MM.1S (cell line): Measurements from ENCODE around the gene ARID3B.

Source experiments
- DNase-seq: peaks from one replicate; pipeline ENCODE4 v3.0.0-alpha.2; 2015
- H2AFZ ChIP-seq: fragments of 300-600 bp; sonication (generic); 2 replicates; pipeline ENCODE4 v1.6.0; 2016; ENCODE audit warnings: antibody characterized with exemption, low read length
- H3F3A ChIP-seq: fragments of 300-600 bp; sonication (generic); 2 replicates; pipeline ENCODE4 v1.6.1; 2016; ENCODE audit warnings: mild to moderate bottlenecking, antibody characterized with exemption, low read length, moderate library complexity, mixed read lengths; ENCODE audit not compliant: insufficient read depth
- H3K27ac ChIP-seq: fragments of 300-600 bp; sonication (generic); 2 replicates; pipeline ENCODE4 v1.5.1; 2016; ENCODE audit warnings: mild to moderate bottlenecking, low read length
- H3K27me3 ChIP-seq: fragments of 300-600 bp; sonication (generic); replicated peaks from 2 replicates; pipeline ENCODE4 v1.6.0; 2016; ENCODE audit warnings: low read length; ENCODE audit not compliant: insufficient read depth
- H3K36me3 ChIP-seq: fragments of 300-600 bp; sonication (generic); replicated peaks from 2 replicates; pipeline ENCODE4 v1.6.1; 2016; ENCODE audit warnings: mild to moderate bottlenecking, low read length, mixed read lengths; ENCODE audit not compliant: insufficient read depth
- H3K4me1 ChIP-seq: fragments of 300-600 bp; sonication (generic); 2 replicates; pipeline ENCODE4 v1.6.1; 2016; ENCODE audit warnings: low read length, mixed read lengths
- H3K4me2 ChIP-seq: fragments of 300-600 bp; sonication (generic); 2 replicates; pipeline ENCODE4 v1.6.0; 2016; ENCODE audit warnings: low read depth, low read length
- H3K4me3 ChIP-seq: fragments of 300-600 bp; sonication (generic); 2 replicates; pipeline ENCODE4 v1.5.1; 2016; ENCODE audit warnings: low read length, mixed read lengths
- H3K79me2 ChIP-seq: fragments of 300-600 bp; sonication (generic); 2 replicates; pipeline ENCODE4 v1.6.1; 2016; ENCODE audit warnings: mixed run types, low read length, mixed read lengths
- H3K9ac ChIP-seq: fragments of 300-600 bp; sonication (generic); 2 replicates; pipeline ENCODE4 v1.6.1; 2016; ENCODE audit warnings: low read length, mixed read lengths
- H3K9me2 ChIP-seq: fragments of 300-600 bp; sonication (generic); replicated peaks from 2 replicates; pipeline ENCODE4 v1.6.1; 2016; ENCODE audit warnings: mild to moderate bottlenecking, low read length, mixed read lengths; ENCODE audit not compliant: insufficient read depth
- H3K9me3 ChIP-seq: fragments of 300-600 bp; sonication (generic); replicated peaks from 2 replicates; pipeline ENCODE4 v1.6.1; 2016; ENCODE audit warnings: mild to moderate bottlenecking, low read length, mixed read lengths; ENCODE audit not compliant: insufficient read depth
- H4K20me1 ChIP-seq: fragments of 300-600 bp; sonication (generic); 2 replicates; pipeline ENCODE4 v1.6.1; 2016; ENCODE audit warnings: mild to moderate bottlenecking, low read length, moderate library complexity, mixed read lengths; ENCODE audit not compliant: insufficient read depth
- CTCF ChIP-seq: fragments of 300-600 bp; sonication (generic); IDR thresholded peaks from 2 replicates; pipeline ENCODE4 v1.5.1; 2016; ENCODE audit warnings: antibody characterized with exemption, low read length, mixed read lengths
- EZH2 ChIP-seq: fragments of 300-600 bp; sonication (generic); optimal IDR thresholded peaks from 2 replicates; pipeline ENCODE3; 2017; ENCODE audit warnings: low read depth, mild to moderate bottlenecking, antibody characterized with exemption, low read length, mixed read lengths
- EZH2phosphoT487 ChIP-seq: fragments of 300-600 bp; sonication (generic); IDR thresholded peaks from 2 replicates; pipeline ENCODE4 v1.6.1; 2018; ENCODE audit warnings: antibody characterized with exemption, low read length

ARID3B gene

GRCh38 chr15:74555192-74555591 is 14.2 kb downstream of the ARID3B start:
- no peak overlapping the region for H3K9ac ChIP-seq
- peaks cover 12% of the 10 kb centered on the region for H3K36me3 ChIP-seq
- H3K27me3 ChIP-seq: no peaks in the 10 kb centered on the region
- peaks cover 27% of the 10 kb centered on the region for H3K4me1 ChIP-seq
- H4K20me1 ChIP-seq: peaks cover 12% of the 10 kb centered on the region
- H3K79me2 ChIP-seq: peaks cover 100% of the 10 kb centered on the region
- peaks cover 16% of the 10 kb centered on the region for H3F3A ChIP-seq
- H3K9me2 ChIP-seq: no peaks in the 10 kb centered on the region
- no peak for DNase-seq
- TF ChIP-seq CTCF (no peak), EZH2phosphoT487 (no peak), EZH2 (no peak)
- no peaks in the 10 kb centered on the region for H3K9me3 ChIP-seq
- no peak overlapping the region for H3K27ac ChIP-seq
- H3K4me3 ChIP-seq: no peak overlapping the region
- H3K4me2 ChIP-seq: no peak overlapping the region
- H2AFZ ChIP-seq: no peak overlapping the region

- no peaks in the 10 kb centered on the region for H3K9me2 ChIP-seq
- H4K20me1 ChIP-seq: peaks cover 40% of the 10 kb centered on the region
- no peaks in the 10 kb centered on the region for H3K4me1 ChIP-seq
- no peaks in the 10 kb centered on the region for H3F3A ChIP-seq
- TF ChIP-seq EZH2phosphoT487 (no peak), CTCF (no peak), EZH2 (no peak)
- H3K79me2 ChIP-seq: peaks cover 100% of the 10 kb centered on the region
- H3K27me3 ChIP-seq: no peaks in the 10 kb centered on the region
- H2AFZ ChIP-seq: no peak overlapping the region
- no peak overlapping the region for H3K4me2 ChIP-seq
- no peak overlapping the region for H3K9ac ChIP-seq
- no peak overlapping the region for H3K27ac ChIP-seq
- no peak overlapping the region for H3K4me3 ChIP-seq
- peaks cover 12% of the 10 kb centered on the region for H3K36me3 ChIP-seq
- H3K9me3 ChIP-seq: no peaks in the 10 kb centered on the region
- no peak for DNase-seq
Measured at GRCh38 chr15:74558706-74559105, 17.7 kb downstream of the ARID3B start.

- Histone ChIP-seq H3K4me1 (no peaks in the 10 kb centered on the region), H4K20me1 (peaks cover 55% of the 10 kb centered on the region), H3K36me3 (peaks cover 18% of the 10 kb centered on the region), H2AFZ (no peak overlapping the region), H3F3A (no peaks in the 10 kb centered on the region), H3K27ac (no peak overlapping the region), H3K79me2 (peaks cover 100% of the 10 kb centered on the region), H3K27me3 (no peaks in the 10 kb centered on the region), H3K9me2 (no peaks in the 10 kb centered on the region), H3K9me3 (no peaks in the 10 kb centered on the region), H3K4me3 (no peak overlapping the region), H3K4me2 (no peak overlapping the region), H3K9ac (no peak overlapping the region)
- TF ChIP-seq EZH2 (no peak), CTCF (no peak), EZH2phosphoT487 (no peak)
- no peak for DNase-seq
Measured at GRCh38 chr15:74563442-74563841, 22.4 kb downstream of the ARID3B start.
